ENCODE measurements around the gene OR8S1.
"Not testable (repeated sequence)": the region's sequence is repeated elsewhere in the genome, so short reads cannot be mapped to it uniquely, and the experiment has no call there.

OR8S1 gene

DNA sequence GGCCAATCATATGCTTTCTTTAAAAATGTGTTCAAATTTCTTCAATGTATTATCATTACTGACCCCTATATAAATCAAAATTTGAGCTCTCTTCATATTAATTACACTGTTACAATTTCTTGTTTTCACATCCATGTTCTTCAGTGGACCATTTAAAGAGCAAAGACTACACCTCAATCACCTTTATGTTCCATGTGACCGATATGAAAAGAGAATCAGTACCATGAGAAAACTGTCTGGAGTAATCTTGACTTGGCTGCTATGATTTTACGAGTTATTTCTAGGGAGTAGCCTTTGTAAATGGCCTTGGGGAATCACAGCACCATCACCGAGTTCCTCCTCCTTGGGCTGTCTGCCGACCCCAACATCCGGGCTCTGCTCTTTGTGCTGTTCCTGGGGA, at the start of gene OR8S1:
Gene OR8S1 (plus strand): TSS at position 301 of the 400 bp plus-strand sequence. CDS start 0 bp downstream, at position 301.
- DNase-seq (ENCODE audit: low read depth) = no peak

GRCh38 chr12:48482198-48482597, 43.2 kb upstream of the OR8S1 start, which contains the start of gene C12orf54:
TSS of gene C12orf54 (plus strand) at chr12:48482498. CDS start at chr12:48483297, 799 bp downstream.
- no peak for DNase-seq (ENCODE audit: low read depth)

GRCh38 chr12:48482930-48483329, 42.5 kb upstream of the OR8S1 start:
- no peak for DNase-seq (ENCODE audit: low read depth)

- no peak for DNase-seq (ENCODE audit: low read depth)
Observed at GRCh38 chr12:48486261-48486660, 39.2 kb upstream of the OR8S1 start.

GRCh38 chr12:48486679-48487078, 38.8 kb upstream of the OR8S1 start:
- no peak for DNase-seq (ENCODE audit: low read depth)

- DNase-seq (ENCODE audit: low read depth) = no peak
Observed at GRCh38 chr12:48489012-48489411, 36.4 kb upstream of the OR8S1 start.

GRCh38 chr12:48489456-48489855, 36.0 kb upstream of the OR8S1 start:
- DNase-seq (ENCODE audit: low read depth) = not testable (repeated sequence)

- not testable (repeated sequence) for DNase-seq (ENCODE audit: low read depth)
Observed at GRCh38 chr12:48500281-48500680, 25.2 kb upstream of the OR8S1 start.

- DNase-seq (ENCODE audit: low read depth) = not testable (repeated sequence)
Observed at GRCh38 chr12:48506836-48507235, 18.6 kb upstream of the OR8S1 start.

GRCh38 chr12:48508987-48509386, 16.4 kb upstream of the OR8S1 start:
- DNase-seq (ENCODE audit: low read depth) = no peak

DNA sequence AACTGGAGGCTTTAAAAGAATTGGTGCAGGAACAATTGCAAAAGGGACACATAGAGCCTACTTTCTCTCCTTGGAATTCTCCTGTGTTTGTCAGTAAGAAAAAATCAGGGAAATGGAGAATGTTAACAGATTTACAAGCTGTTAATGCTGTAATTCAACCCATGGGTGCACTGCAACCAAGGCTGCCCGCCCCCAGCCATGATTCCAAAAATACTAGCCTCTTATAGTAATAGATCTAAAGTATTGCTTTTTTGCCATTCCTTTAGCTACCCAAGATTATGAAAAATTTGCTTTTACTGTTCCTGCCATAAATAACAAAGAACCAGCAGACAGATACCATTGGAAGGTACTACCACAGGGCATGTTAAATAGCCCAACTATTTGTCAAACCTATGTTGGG, 15.3 kb upstream of the OR8S1 start:
- no peak for DNase-seq (ENCODE audit: low read depth)

DNA sequence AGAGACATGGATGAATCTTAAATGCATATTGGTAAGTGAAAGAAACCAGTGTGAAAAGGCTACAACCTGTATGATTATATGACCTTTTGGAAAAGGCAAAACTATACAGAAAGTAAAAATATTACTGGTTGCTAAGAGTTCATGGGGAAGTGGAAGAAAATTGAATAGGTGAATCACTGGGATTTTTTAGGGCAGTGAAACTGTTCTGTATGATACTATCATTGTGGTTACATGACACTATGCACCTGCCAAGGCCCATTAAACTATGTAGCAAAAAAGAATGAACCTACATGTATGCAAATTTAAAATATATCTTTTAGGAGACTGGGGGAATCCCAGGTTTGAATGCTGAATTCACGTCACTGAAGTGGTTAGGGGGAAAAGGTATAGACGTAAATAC, 12.6 kb upstream of the OR8S1 start:
- DNase-seq (ENCODE audit: low read depth) = no peak

DNA sequence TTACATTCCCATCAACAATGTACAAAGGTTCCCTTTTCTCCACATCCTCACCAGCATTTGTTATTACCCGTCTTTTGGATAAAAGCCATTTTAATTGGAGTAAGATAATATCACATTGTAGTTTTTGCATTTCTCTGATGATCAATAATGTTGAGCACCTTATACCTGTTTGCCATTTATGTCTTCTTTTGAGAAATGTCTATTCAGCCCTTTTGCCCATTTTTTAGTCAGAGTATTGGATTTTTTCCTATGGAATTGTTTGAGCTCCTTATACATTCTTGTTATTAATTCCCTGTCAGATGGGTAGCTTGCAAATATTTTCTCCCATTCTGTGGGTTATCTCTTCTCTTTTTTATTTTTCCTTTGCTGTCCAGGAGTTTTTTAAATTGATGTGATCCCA, 10.7 kb upstream of the OR8S1 start:
- DNase-seq (ENCODE audit: low read depth) = no peak

DNA sequence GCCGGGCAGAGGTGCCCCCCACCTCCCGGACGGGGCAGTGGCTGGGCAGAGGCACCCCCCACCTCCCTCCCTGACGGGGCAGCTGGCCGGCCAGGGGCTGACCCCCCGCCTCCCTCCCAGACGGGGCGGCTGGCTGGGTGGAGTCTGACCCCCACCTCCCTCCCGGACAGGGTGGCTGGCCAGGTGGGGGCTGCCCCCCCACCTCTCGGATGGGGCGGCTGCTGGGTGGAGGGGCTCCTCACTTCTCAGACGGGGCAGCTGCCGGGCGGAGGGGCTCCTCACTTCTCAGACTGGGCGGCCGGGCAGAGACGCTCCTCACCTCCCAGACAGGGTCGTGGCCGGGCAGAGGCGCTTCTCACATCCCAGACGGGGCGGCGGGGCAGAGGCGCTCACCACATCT, 5.1 kb upstream of the OR8S1 start:
- not testable (repeated sequence) for DNase-seq (ENCODE audit: low read depth)

GRCh38 chr12:48527891-48528670, 2.6 kb downstream of the OR8S1 start:
- no peak for DNase-seq (ENCODE audit: low read depth)

GRCh38 chr12:48532601-48533000, 7.2 kb downstream of the OR8S1 start:
- no peak for DNase-seq (ENCODE audit: low read depth)

- no peak for DNase-seq (ENCODE audit: low read depth)
Observed at GRCh38 chr12:48536602-48537001, 11.2 kb downstream of the OR8S1 start.

- peak; percentile 23 for DNase-seq (ENCODE audit: low read depth)
Observed at GRCh38 chr12:48542300-48542928, 17.0 kb downstream of the OR8S1 start.

DNA sequence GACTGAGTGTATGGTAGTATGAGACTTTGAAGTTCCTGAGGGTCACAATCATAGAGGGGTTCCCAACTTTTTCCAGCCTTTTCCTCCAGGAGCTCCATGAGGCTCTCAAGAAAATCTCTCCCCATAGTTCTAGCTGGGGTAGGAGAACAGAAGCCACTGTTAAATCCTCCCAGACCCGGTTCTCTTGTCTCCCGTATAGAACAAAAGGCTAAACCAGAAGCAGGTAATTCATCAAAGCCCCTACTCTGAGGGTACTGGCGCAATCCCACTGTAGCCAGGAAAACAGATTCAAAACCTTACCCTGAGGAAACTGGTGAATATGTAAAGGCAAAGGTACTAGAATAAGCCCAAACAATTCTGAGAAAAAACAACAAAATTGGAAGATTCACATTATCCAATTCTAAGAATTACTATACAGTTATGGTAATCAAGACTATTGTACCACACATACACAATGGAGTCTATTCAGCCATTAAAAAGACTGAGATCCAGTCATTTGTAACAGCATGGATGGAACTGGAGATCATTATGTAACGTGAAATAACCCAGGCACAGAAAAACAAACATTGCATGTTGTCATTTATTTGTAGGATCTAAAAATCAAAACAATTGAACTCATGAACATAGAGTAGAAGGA, 20.5 kb downstream of the OR8S1 start:
- DNase-seq (ENCODE audit: low read depth) = no peak

- not testable (repeated sequence) for DNase-seq (ENCODE audit: low read depth)
Observed at GRCh38 chr12:48547012-48547411, 21.6 kb downstream of the OR8S1 start.

GRCh38 chr12:48551636-48552035, 26.2 kb downstream of the OR8S1 start:
- DNase-seq (ENCODE audit: low read depth) = not testable (repeated sequence)

- not testable (repeated sequence) for DNase-seq (ENCODE audit: low read depth)
Observed at GRCh38 chr12:48553666-48554343, 28.4 kb downstream of the OR8S1 start.

All from activated T-cell treated with anti-CD3 and anti-CD28 coated beads for 24 hours (primary cell).